ENCODE results near the gene MUTYH. TPM values are rescaled to one million over a fixed set of nuclear protein-coding genes. Genes with fewer than 3 reads are reported as not detected.

The MUTYH gene
- total and polyA plus RNA-seq, 9 of the 15 experiments (the other 6 are each of a cell fraction or from before 2014, with no cell fraction given) = 3.4 to 53.5 (median 29.0) TPM

- no peak for DNase-seq (ENCODE audit: extremely low read depth in 1 of 4, low spot score in 3 of 4)
- Histone ChIP-seq H3K27me3 (ENCODE audit: control insufficient read depth in 2 of 2, insufficient read depth in 2 of 2, low read length in 2 of 2) (no peaks in the 10 kb centered on the region), H3K4me1 (replicated peaks in 1 of 2; ENCODE audit: control insufficient read depth in 2 of 2, insufficient read depth in 2 of 2, low read length in 2 of 2) (peaks cover 4 to 5% of the 10 kb centered on the region in 2 experiments; a peak in 3 of 5 replicates), H3K9me3 (replicated peaks; ENCODE audit: control insufficient read depth, insufficient read depth, low read depth, low read length) (no peaks in the 10 kb centered on the region), H3K4me2 (ENCODE audit: insufficient read depth, low read length) (no peak overlapping the region), H3K27ac (ENCODE audit: extremely low read depth, low read depth, low read length) (no peak overlapping the region), H4K20me1 (replicated peaks; ENCODE audit: control insufficient read depth, insufficient read depth, low read length) (no peaks in the 10 kb centered on the region; the same call in 1 of the 2 replicates), H3K79me2 (ENCODE audit: control insufficient read depth, insufficient read depth, low read length) (no peaks in the 10 kb centered on the region), H3K4me3 (no peak overlapping the region), H3K9me1 (ENCODE audit: control insufficient read depth, insufficient read depth, low read length) (no peaks in the 10 kb centered on the region), H2AFZ (ENCODE audit: low read depth, low read length) (no peak overlapping the region), H3K36me3 (ENCODE audit: control insufficient read depth, insufficient read depth, low read length) (peaks cover 25% of the 10 kb centered on the region), H3K9ac (ENCODE audit: insufficient read depth in 1 of 2, low read depth in 2 of 2, low read length in 2 of 2) (no peak overlapping the region; a peak in 1 of 4 replicates)
- no peak for ATAC-seq
- 50% methylated on average over 1 of the region's 1 CpG for WGBS (ENCODE audit: insufficient coverage, low coverage, missing lambda C conversion rate)
- ChIA-PET CTCF (ENCODE audit: low intra/inter-chr PET ratio) (no interaction called here), POLR2A (interaction anchor here (0.5 to 15.6 kb wide), 18 partner anchors 4 to 1118 kb away, joined by 3 to 226 read pairs (median 3); partner anchors contain the start of genes MUTYH, PRDX1, TOE1 and UROD)
- no peak for TF ChIP-seq ZBED1 (IDR thresholded peaks at IDR 0.05)
- in situ Hi-C loops (cut with MboI) = loop anchor here (5.0 kb wide), 1 partner anchor 144 kb away; the partner anchor contains the start of gene TESK2
- FAIRE-seq = peak; percentile 32
- no TSS peak for BruUV-seq (replicated peaks)
- intact Hi-C loops (cut with micrococcal nuclease) = no loop called here
These were observed 8.3 kb upstream of the MUTYH start for GRCh38 chr1:45348609-45348965.

GRCh38 chr1:45348020-45348419 is 7.8 kb upstream of the MUTYH start:
- CTCF ChIA-PET (ENCODE audit: low intra/inter-chr PET ratio) = no interaction called here
- no peak for ATAC-seq
- TF ChIP-seq ZNF3 (CRISPR knock-in tag; IDR thresholded peaks at IDR 0.05) = no peak
- TF ChIP-seq SMARCA5 (IDR thresholded peaks at IDR 0.05) = no peak
- TF ChIP-seq MTA1 (IDR thresholded peaks at IDR 0.05; ENCODE audit: borderline replicate concordance) = no peak
- TF ChIP-seq ZNF41 (CRISPR knock-in tag; conservative IDR thresholded peaks at IDR 0.05) = no peak
- TF ChIP-seq RFX7 (CRISPR knock-in tag; IDR thresholded peaks at IDR 0.05) = no peak
- TF ChIP-seq ZFPM2 (CRISPR knock-in tag; IDR thresholded peaks at IDR 0.05) = no peak
- TF ChIP-seq TCF7 (IDR thresholded peaks at IDR 0.05; ENCODE audit: borderline replicate concordance) = no peak
- no peak for TF ChIP-seq TGIF2 (CRISPR knock-in tag; IDR thresholded peaks at IDR 0.05)
- TF ChIP-seq FOXK1 (CRISPR knock-in tag; IDR thresholded peaks at IDR 0.05; ENCODE audit: borderline replicate concordance) = no peak
- TF ChIP-seq GABPB1 (CRISPR knock-in tag; IDR thresholded peaks at IDR 0.05) = no peak
- no peak for TF ChIP-seq MTA3 (IDR thresholded peaks at IDR 0.05; ENCODE audit: borderline replicate concordance)
- TF ChIP-seq COPS2 (conservative IDR thresholded peaks at IDR 0.05) = no peak
- TF ChIP-seq SIRT6 (IDR thresholded peaks at IDR 0.05; ENCODE audit: low read depth, low read length) = no peak
- TF ChIP-seq ZSCAN32 (CRISPR knock-in tag; IDR thresholded peaks at IDR 0.05) = no peak
- TF ChIP-seq THAP12 (CRISPR knock-in tag; IDR thresholded peaks at IDR 0.05) = no peak
- no peak for TF ChIP-seq ZNF695 (CRISPR knock-in tag; IDR thresholded peaks at IDR 0.05)
- no peak for TF ChIP-seq YBX1 (IDR thresholded peaks at IDR 0.05)

More at GRCh38 chr1:45348020-45348419, 7.8 kb upstream of the MUTYH start:
- Histone ChIP-seq H2AFZ (ENCODE audit: low read depth, low read length) (no peak overlapping the region), H3K79me2 (ENCODE audit: control insufficient read depth, insufficient read depth, low read length) (no peaks in the 10 kb centered on the region; the same call in 2 of the 3 replicates), H3K27ac (ENCODE audit: extremely low read depth, low read depth, low read length) (no peak overlapping the region), H3K9me1 (ENCODE audit: control insufficient read depth, insufficient read depth, low read length) (no peaks in the 10 kb centered on the region), H3K9ac (ENCODE audit: insufficient read depth in 1 of 2, low read depth in 2 of 2, low read length in 2 of 2) (no peak overlapping the region), H3K4me1 (replicated peaks in 1 of 2; ENCODE audit: control insufficient read depth in 2 of 2, insufficient read depth in 2 of 2, low read length in 2 of 2) (peaks cover under 1 to 4% of the 10 kb centered on the region in 2 experiments; a peak in 3 of 5 replicates), H3K4me2 (ENCODE audit: insufficient read depth, low read length) (no peak overlapping the region), H4K20me1 (replicated peaks; ENCODE audit: control insufficient read depth, insufficient read depth, low read length) (no peaks in the 10 kb centered on the region; the same call in 1 of the 2 replicates), H3K4me3 (no peak overlapping the region), H3K36me3 (ENCODE audit: control insufficient read depth, insufficient read depth, low read length) (peaks cover 31% of the 10 kb centered on the region), H3K27me3 (ENCODE audit: control insufficient read depth in 2 of 2, insufficient read depth in 2 of 2, low read length in 2 of 2) (no peaks in the 10 kb centered on the region), H3K9me3 (replicated peaks; ENCODE audit: control insufficient read depth, insufficient read depth, low read depth, low read length) (no peaks in the 10 kb centered on the region)
- POLR2A ChIA-PET = interaction anchor here (0.6 to 15.6 kb wide), 14 partner anchors 3 to 697 kb away, joined by 3 to 226 read pairs (median 3); partner anchors contain the start of genes MUTYH, PRDX1, TOE1 and UROD
- in situ Hi-C loops (cut with MboI) (loop anchor here (5.0 kb wide), 1 partner anchor 144 kb away; the partner anchor contains the start of gene TESK2), intact Hi-C loops (cut with micrococcal nuclease) (no loop called here)
- FAIRE-seq (no peak), DNase-seq (ENCODE audit: extremely low read depth in 1 of 4, low spot score in 3 of 4) (no peak)
- BruUV-seq (replicated peaks) = no TSS peak
- 73% methylated on average over 2 of the region's 2 CpGs for WGBS (ENCODE audit: insufficient coverage, low coverage, missing lambda C conversion rate)

Measured in K562 (cell line).